T-helper 2 cell treated with Interferon-gamma antibody and Interleukin-4, amounts not matched to agents 100 ng/mL and 5 ng/mL, for 36 hours (primary cell): ENCODE results near the gene PDXP. TPM values are rescaled to one million over a fixed set of nuclear protein-coding genes. Genes with fewer than 3 reads are reported as not detected.
"Not testable (repeated sequence)": the region's sequence is repeated elsewhere in the genome, so short reads cannot be mapped to it uniquely, and the experiment has no call there.

Source experiments
- intact Hi-C: fragments of 100-400 bp; cut with micrococcal nuclease; formaldehyde crosslinking; loops from one replicate; pipeline ENCODE4 v1.15.1; 2023
- total RNA-seq: library from RNA; stranded (reverse); gene quantifications from 2 replicates; pipeline ENCODE4 v1.2.3, GENCODE V29; 2022

The PDXP gene
- 24.5 and 26.6 TPM in 2 replicates for total RNA-seq

- intact Hi-C loops, result loop anchor here (1.0 kb wide), 2 partner anchors 15 to 19 kb away; no protein-coding TSS in a partner anchor
Measured at GRCh38 chr22:37658133-37659065, at the start of gene PDXP. Gene PDXP (plus strand): TSS chr22:37658723. CDS start chr22:37658783, 60 bp downstream.

GRCh38 chr22:37609240-37610152 is 49.0 kb upstream of the PDXP start:
- intact Hi-C loops, result loop anchor here (2.0 to 5.0 kb wide), 6 partner anchors 29 to 593 kb away; partner anchors contain the start of genes EIF3L, MAFF, RAC2 and SH3BP1

DNA sequence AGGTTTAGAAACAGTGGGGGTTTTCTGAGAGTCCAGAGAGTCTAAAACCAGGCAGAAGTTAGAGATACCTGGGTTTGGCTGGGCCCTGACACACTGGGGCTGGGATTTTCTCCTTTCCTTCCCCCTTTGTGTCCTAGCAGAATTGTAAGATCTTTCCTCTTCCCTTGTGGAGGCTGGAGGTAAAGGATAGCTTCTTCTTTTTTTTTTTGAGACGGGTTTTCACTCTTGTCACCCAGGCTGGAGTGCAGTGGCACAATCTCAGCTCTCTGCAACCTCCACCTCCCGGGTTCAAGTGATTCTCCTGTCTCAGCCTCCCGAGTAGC is 48.4 kb upstream of the PDXP start:
- intact Hi-C loops, result not testable (repeated sequence)

GRCh38 chr22:37610480-37611129 is 47.9 kb upstream of the PDXP start:
- intact Hi-C loops, result no loop called here

DNA sequence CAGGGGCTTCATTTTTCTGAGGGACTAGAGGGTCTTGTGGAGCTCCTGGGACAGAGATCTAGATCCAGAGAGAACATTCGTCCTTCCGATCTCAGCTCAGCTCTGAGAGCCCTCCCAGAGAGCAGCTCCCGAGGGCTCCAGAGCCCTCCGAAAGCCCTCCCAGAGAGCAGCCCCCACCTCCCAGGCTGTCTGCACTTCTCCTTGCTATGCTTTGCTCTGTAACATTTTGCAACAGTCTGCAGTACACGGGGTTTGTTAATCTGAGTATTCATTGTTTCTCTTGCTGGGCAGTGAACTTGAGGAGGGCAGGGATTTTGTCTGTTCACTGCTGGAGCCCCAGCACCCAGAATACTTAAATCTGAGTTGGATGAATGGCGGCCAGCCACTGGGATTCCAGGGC is 47.3 kb upstream of the PDXP start:
- intact Hi-C loops, result no loop called here

DNA sequence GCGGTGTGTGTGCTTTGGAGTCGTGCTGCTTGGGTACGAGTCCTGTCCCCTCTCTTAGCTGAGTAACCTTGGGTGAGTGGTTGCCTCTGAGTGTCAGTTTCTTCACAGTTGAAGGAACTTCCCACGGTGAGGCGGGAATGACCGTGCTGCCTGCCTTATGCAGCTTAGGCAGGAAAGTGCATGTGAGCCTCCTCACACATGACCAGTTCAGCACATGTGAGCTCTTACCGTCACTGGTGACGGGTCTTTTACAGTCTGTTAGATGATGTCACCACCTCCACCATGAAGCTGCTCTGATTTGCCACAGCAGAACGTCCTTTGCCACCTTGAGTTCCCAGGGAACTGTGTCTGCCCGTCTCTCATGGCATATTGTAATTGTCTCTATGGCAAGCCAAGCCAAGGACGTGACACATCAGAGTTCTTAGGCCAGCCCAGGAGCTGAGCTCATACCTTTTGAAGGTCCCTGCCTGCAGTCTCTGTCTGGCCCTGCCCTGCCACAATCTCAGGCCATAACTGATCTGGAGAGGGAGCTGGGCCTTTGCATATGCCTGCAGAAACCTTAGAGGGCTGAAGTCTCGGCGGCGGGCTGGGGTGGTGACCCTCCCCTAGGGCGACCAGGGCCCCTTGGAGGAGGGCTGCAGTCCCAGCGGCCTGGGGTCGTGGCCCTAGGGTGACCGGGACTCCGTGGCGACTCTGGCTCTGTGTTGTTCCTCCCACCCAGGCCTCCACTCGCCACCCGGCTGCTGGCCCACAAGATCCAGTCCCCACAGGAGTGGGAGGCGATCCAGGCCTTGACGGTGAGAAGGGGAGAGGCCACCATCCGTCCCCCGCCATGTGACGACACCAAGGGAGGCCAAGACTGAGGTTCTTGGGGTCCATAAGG is 42.1 kb upstream of the PDXP start:
- intact Hi-C loops, result no loop called here

DNA sequence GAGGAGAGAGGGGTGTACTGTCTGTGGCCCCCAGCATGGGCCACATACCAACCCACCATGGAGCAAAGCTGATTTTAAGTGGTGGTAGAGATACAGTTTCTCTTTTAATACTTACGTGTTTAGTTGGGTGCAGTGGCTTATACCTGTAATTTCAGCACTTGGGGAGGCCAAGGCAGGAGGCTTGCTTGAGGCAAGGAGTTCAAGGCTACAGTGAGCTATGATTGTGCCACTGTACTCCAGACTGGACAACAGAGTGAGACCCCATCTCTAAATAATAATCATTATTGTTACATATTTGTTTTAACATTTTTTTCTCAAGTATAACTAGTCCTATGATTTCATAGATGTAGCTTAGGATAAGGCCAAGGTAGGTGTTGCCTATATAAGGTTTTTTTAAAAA is 41.1 kb upstream of the PDXP start:
- intact Hi-C loops, result no loop called here

- intact Hi-C loops, result no loop called here
Measured at GRCh38 chr22:37618072-37618656, 40.4 kb upstream of the PDXP start.

DNA sequence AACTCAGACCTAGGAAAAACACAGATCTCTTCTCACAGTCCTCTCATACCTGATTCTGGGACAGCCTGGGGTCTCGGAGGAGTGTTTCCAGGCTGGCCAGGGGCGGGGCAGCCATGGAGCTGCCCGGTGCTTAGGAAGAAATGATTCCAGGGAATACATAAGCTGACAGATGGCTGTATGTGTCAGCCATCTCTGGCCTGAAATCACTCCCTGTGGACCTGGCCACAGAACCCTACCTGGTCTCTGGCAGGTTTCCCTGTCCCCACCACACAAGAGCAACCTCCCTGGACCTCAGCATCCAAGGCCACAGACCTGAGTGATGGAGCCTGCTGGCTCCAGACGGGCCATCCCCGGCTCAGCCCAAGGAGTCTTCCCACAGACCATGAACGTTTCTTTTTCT is 39.8 kb upstream of the PDXP start:
- intact Hi-C loops, result no loop called here

- intact Hi-C loops, result no loop called here
Measured at GRCh38 chr22:37619991-37620390, 38.5 kb upstream of the PDXP start.

DNA sequence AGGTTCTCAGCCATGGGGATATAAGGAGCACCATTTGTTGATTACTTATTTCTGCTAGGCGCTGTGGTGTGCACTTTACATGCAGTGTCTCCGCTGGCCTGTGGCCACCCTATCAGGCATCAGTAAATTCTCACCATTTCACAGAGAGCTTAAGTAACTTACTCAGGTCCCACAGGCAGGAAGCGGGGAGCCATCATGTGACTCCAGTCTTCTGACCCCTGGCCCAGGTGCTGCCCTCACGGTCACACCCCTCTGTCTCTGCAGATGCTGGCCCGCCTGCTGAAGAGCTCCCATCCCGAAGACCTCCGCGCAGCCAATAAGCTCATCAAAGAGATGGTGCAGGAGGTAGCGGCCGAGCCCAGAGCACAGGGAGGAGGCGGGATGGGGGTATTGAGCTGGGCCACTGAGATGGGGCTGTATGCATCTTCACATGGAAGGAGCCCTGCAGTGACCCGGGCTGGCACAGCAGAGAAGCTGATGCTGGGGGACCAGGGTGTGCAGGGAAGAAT is 37.1 kb upstream of the PDXP start:
- intact Hi-C loops, result no loop called here

GRCh38 chr22:37623075-37624016 is 35.2 kb upstream of the PDXP start:
- intact Hi-C loops, result loop anchor here (1.0 to 2.0 kb wide), 3 partner anchors 13 to 58 kb away; partner anchors contain the start of gene GGA1

DNA sequence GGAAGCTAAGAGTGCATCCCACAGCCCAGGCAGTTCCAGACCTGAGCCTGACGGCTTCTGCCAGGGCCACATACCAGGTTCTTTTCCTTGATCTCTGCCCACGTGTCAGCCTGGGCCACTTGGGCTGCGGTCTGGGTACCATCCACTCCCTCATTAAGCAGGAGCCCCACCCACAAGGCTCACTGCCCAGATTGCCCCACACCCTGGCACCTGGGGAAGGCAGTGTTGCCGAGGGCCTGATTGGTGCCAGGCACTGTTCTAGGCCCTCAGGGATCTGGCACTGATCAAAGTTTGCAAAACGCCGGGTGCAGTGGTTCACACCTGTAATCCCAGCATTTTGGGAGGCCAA is 34.5 kb upstream of the PDXP start:
- intact Hi-C loops, result no loop called here

- intact Hi-C loops, result no loop called here
Measured at GRCh38 chr22:37624876-37625275, 33.6 kb upstream of the PDXP start.

- intact Hi-C loops, result no loop called here
Measured at GRCh38 chr22:37625737-37626136, 32.8 kb upstream of the PDXP start.

DNA sequence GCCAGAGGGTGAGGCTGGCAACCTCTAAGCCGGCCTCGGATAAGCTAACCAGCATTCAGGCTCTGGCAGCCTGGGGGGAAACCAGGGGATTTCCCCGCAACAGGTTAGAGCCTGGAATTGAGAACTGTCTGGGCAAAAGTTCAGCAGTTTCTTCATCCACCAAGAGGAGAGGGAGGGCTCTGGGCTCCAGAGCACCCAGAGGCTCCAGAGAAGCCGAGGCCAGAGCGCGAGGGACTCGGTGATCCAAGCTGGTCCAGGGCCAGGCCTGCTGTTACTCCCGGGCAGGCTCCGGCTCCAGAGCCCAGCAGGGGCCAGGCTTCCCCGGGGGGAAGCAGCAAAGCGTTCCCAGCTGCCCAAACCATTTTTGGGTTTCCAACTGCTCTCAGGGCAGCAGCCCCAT is 32.4 kb upstream of the PDXP start:
- intact Hi-C loops, result no loop called here

DNA sequence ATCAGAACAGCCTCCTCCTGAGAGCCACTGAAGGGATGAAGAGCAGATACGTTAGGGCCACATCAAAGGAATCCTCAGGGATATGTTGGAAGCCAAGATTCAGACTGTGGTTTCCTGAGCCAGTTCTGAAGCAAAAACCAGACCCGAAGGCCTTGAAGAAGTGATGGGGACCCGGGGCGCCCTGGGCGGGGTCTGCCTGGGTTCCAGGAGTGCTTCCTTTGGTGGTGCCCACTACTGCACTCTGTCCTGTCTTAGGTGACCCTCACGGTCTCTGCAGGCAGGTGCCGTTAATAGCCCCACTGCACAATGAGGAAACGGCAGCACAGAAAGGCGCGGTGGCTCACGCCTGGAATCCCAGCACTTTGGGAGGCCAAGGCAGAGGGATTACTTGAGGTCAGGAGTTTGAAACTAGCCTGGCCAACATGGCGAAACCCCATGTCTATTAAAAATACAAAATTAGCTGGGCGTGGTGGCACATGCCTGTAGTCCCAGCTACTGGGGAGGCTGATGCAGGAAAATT is 31.9 kb upstream of the PDXP start:
- intact Hi-C loops, result no loop called here

GRCh38 chr22:37627121-37627520 is 31.4 kb upstream of the PDXP start:
- intact Hi-C loops, result no loop called here

- intact Hi-C loops, result no loop called here
Measured at GRCh38 chr22:37627545-37627944, 31.0 kb upstream of the PDXP start.
